Measurements from ENCODE around the gene DBX1. TPM values are rescaled to one million over a fixed set of nuclear protein-coding genes. Genes with fewer than 3 reads are reported as not detected.

Gene DBX1
- total and polyA plus RNA-seq, 4 donors: not detected

GRCh38 chr11:20161230-20161918 lies 1.1 kb upstream of the DBX1 start:
- Histone ChIP-seq H3K9me3 (ENCODE audit: control insufficient read depth in 4 of 4, low read length in 3 of 4) (peaks cover 0 to 4% (median 1%) of the 10 kb centered on the region in 4 donors), H3K9ac (ENCODE audit: low read depth in 1 of 2, low read length in 2 of 2) (no peak overlapping the region), H3K4me1 (ENCODE audit: control insufficient read depth in 4 of 4, insufficient read depth in 4 of 4, low read length in 3 of 4) (peaks cover 11 to 21% (median 14%) of the 10 kb centered on the region in 4 donors), H3K27me3 (ENCODE audit: control insufficient read depth in 4 of 4, insufficient read depth in 4 of 4, low read length in 3 of 4) (peaks cover 15 to 48% (median 23%) of the 10 kb centered on the region in 4 donors), H3K27ac (ENCODE audit: low read depth in 1 of 2, low read length in 2 of 2) (no peak overlapping the region), H3K36me3 (ENCODE audit: control insufficient read depth in 4 of 4, insufficient read depth in 3 of 4, low read depth in 1 of 4, low read length in 3 of 4) (no peaks in the 10 kb centered on the region), H3K4me3 (ENCODE audit: low read depth in 1 of 3, low read length in 3 of 3) (no peak overlapping the region)
- TF ChIP-seq NR2F2 (IDR thresholded peaks at IDR 0.05) (no peak), FOXA2 (IDR thresholded peaks at IDR 0.05) (no peak)
- no peak for DNase-seq (ENCODE audit: low spot score)
- WGBS: 6% methylated on average over 29 of the region's 29 CpGs

- 8% methylated on average over 65 of the region's 65 CpGs for WGBS
- Histone ChIP-seq H3K9me3 (ENCODE audit: control insufficient read depth in 4 of 4, low read length in 3 of 4) (peaks cover 0 to 4% (median 1%) of the 10 kb centered on the region in 4 donors), H3K27me3 (ENCODE audit: control insufficient read depth in 4 of 4, insufficient read depth in 4 of 4, low read length in 3 of 4) (peaks cover 15 to 45% (median 26%) of the 10 kb centered on the region in 4 donors), H3K27ac (ENCODE audit: low read depth in 1 of 2, low read length in 2 of 2) (no peak overlapping the region), H3K36me3 (ENCODE audit: control insufficient read depth in 4 of 4, insufficient read depth in 3 of 4, low read depth in 1 of 4, low read length in 3 of 4) (no peaks in the 10 kb centered on the region), H3K4me3 (ENCODE audit: low read depth in 1 of 3, low read length in 3 of 3) (no peak overlapping the region), H3K9ac (ENCODE audit: low read depth in 1 of 2, low read length in 2 of 2) (no peak overlapping the region), H3K4me1 (ENCODE audit: control insufficient read depth in 4 of 4, insufficient read depth in 4 of 4, low read length in 3 of 4) (peaks cover 13 to 24% (median 14%) of the 10 kb centered on the region in 4 donors)
- TF ChIP-seq EGR1 (IDR thresholded peaks at IDR 0.05; ENCODE audit: low read depth in 2 of 2) (no peak), FOXA1 (IDR thresholded peaks at IDR 0.05) (no peak), FOXA2 (IDR thresholded peaks at IDR 0.05) (no peak), MAX (IDR thresholded peaks at IDR 0.05) (no peak), NR2F2 (IDR thresholded peaks at IDR 0.05) (no peak), ZBTB33 (IDR thresholded peaks at IDR 0.05) (no peak), JUND (IDR thresholded peaks at IDR 0.05) (no peak)
- TF ChIP-seq, protein P1, sequence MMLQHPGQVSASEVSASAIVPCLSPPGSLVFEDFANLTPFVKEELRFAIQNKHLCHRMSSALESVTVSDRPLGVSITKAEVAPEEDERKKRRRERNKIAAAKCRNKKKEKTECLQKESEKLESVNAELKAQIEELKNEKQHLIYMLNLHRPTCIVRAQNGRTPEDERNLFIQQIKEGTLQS (IDR thresholded peaks at IDR 0.05): no peak
- TF ChIP-seq, protein P2, sequence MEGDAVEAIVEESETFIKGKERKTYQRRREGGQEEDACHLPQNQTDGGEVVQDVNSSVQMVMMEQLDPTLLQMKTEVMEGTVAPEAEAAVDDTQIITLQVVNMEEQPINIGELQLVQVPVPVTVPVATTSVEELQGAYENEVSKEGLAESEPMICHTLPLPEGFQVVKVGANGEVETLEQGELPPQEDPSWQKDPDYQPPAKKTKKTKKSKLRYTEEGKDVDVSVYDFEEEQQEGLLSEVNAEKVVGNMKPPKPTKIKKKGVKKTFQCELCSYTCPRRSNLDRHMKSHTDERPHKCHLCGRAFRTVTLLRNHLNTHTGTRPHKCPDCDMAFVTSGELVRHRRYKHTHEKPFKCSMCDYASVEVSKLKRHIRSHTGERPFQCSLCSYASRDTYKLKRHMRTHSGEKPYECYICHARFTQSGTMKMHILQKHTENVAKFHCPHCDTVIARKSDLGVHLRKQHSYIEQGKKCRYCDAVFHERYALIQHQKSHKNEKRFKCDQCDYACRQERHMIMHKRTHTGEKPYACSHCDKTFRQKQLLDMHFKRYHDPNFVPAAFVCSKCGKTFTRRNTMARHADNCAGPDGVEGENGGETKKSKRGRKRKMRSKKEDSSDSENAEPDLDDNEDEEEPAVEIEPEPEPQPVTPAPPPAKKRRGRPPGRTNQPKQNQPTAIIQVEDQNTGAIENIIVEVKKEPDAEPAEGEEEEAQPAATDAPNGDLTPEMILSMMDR (IDR thresholded peaks at IDR 0.05; ENCODE audit: low read depth, low read length, missing input control): no peak
- TF ChIP-seq, protein P3, sequence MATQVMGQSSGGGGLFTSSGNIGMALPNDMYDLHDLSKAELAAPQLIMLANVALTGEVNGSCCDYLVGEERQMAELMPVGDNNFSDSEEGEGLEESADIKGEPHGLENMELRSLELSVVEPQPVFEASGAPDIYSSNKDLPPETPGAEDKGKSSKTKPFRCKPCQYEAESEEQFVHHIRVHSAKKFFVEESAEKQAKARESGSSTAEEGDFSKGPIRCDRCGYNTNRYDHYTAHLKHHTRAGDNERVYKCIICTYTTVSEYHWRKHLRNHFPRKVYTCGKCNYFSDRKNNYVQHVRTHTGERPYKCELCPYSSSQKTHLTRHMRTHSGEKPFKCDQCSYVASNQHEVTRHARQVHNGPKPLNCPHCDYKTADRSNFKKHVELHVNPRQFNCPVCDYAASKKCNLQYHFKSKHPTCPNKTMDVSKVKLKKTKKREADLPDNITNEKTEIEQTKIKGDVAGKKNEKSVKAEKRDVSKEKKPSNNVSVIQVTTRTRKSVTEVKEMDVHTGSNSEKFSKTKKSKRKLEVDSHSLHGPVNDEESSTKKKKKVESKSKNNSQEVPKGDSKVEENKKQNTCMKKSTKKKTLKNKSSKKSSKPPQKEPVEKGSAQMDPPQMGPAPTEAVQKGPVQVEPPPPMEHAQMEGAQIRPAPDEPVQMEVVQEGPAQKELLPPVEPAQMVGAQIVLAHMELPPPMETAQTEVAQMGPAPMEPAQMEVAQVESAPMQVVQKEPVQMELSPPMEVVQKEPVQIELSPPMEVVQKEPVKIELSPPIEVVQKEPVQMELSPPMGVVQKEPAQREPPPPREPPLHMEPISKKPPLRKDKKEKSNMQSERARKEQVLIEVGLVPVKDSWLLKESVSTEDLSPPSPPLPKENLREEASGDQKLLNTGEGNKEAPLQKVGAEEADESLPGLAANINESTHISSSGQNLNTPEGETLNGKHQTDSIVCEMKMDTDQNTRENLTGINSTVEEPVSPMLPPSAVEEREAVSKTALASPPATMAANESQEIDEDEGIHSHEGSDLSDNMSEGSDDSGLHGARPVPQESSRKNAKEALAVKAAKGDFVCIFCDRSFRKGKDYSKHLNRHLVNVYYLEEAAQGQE (IDR thresholded peaks at IDR 0.05): no peak
- DNase-seq (ENCODE audit: low spot score): no peak
These were observed 551 bp downstream of the DBX1 start for GRCh38 chr11:20159466-20160381.
